Measurements from ENCODE around the gene RNASE11. TPM values are rescaled to one million over a fixed set of nuclear protein-coding genes. Genes with fewer than 3 reads are reported as not detected.
"Not testable (repeated sequence)": the region's sequence is repeated elsewhere in the genome, so short reads cannot be mapped to it uniquely, and the experiment has no call there.

RNASE11 gene
- total RNA-seq, 4 donors from 2014 or later = not detected

DNA sequence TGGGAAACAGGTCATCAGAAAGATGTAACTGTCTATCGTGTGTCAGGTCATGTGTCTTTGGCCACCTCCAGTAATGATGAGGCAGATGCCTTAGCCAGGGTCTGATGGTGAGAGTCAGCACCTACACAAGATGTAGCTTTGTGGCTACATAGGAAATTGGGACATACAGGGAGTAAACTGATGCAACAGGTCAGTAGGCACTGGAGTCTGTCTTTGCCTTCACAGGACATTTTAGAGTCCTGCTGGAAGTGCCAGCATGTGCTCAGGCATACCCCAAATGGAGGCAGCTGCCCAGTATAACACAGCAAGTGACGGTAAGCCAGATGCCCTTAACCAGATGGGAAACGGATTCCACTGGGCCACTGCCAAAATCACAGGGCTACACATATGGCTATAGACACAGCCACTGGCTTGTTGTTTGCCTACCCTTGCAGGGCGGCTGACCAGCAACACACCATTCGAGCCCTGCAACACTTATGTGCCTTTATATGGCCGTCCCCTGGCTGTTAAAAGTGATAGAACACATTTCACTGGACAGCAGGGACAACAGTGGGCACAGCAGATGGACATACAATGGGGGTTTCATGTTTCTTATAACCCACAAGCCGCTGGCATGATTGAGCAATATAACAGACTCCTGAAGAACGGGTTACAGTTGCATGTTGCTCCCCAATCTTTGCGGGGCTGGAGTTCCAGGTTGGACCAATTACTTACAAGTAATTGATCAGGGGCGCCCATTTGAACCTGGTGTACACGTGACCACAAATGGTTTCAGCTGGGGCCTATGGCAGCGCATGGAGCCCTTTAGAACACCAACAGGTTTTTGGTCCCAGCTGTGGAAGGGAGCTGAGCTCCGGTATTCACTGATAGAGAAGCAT is 16.3 kb upstream of the RNASE11 start:
- H3K4me3 ChIP-seq = no peak overlapping the region
- no peaks in the 10 kb centered on the region for H3K9me3 ChIP-seq
- H3K27me3 ChIP-seq = no peaks in the 10 kb centered on the region
- DNase-seq (ENCODE audit: low spot score in 2 of 2) = no peak
- no peak for TF ChIP-seq EP300 (IDR thresholded peaks at IDR 0.05)
- TF ChIP-seq CTCF (IDR thresholded peaks at IDR 0.05) = no peak
- no peak overlapping the region for H3K27ac ChIP-seq
- WGBS, 2 donors = 74% methylated on average over 13 of the region's 13 CpGs
- H3K36me3 ChIP-seq = no peaks in the 10 kb centered on the region
- peaks cover 0 to 6% (median 0%) of the 10 kb centered on the region in 4 donors for H3K4me1 ChIP-seq

DNA sequence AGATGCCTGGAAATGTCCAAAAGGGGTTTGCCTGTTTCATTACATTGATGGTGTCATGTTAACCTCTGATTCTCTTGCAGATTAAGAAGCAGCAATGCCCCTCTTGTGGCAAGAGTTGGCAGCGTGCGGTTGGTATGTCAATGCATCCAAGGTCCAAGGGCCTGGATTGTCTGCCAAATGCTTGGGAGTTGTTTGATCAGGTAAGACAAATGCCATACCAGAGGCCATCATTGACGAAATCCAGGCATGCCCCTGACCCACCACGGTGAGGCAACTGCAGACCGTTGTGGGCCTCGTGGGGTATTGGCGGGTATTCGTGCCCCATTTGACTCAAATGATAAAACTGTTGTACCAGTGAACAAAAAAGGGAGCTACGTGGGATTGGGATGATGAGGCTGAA is 14.8 kb upstream of the RNASE11 start:
- Histone ChIP-seq H3K9me3 (no peaks in the 10 kb centered on the region), H3K4me3 (no peak overlapping the region), H3K36me3 (no peaks in the 10 kb centered on the region), H3K27ac (no peak overlapping the region), H3K27me3 (no peaks in the 10 kb centered on the region), H3K4me1 (no peaks in the 10 kb centered on the region)
- no peak for TF ChIP-seq CTCF (IDR thresholded peaks at IDR 0.05)
- no peak for TF ChIP-seq EP300 (IDR thresholded peaks at IDR 0.05)
- no peak for TF ChIP-seq POLR2A (IDR thresholded peaks at IDR 0.05)
- WGBS, 2 donors = 88 to 89% methylated on average over 9 of the region's 9 CpGs
- DNase-seq (ENCODE audit: low spot score in 2 of 2) = no peak

DNA sequence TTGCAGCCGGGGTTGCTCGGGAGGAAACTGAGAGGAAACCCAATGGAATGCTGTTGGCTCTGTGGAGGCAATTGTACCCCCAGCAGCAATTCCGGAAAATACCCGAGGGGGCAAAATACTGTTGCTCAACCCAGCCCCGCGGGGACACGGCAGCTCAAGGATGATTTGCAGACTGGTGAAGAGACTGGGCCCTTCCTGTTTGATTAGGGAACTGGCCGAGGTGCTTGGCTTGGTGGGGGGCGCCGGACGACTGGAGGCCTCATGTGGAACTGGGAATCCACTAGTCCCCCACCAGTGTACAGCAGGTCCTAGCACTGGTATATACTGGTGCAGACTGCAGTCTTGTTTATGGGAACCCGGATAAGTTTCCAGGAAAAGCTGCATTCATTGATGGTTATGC is 13.7 kb upstream of the RNASE11 start:
- no peak overlapping the region for H3K27ac ChIP-seq
- 74 to 83% methylated on average over 12 of the region's 12 CpGs for WGBS, 2 donors

DNA sequence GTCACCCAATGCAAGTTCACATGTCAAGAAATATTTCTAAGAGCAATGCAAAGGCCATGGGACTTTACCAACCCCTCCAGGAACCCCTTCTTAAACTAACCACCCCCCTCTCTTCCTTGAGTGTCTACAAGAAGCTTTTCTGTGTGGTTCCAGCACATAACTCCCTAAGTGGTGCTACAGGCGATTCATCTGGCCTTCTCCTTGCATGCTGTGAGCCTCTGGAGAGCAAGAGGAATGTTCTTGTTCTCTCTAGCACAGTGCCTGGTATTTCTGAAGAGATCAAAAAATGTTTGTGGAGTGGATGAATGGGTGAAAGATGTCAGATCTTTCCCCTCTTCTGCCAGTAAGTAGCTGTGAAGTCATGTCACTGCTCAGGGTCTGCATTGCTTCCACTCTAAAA is 9.3 kb upstream of the RNASE11 start:
- no peaks in the 10 kb centered on the region for H3K36me3 ChIP-seq
- WGBS, 2 donors = 44 to 54% methylated on average over 1 of the region's 1 CpG
- TF ChIP-seq CTCF (IDR thresholded peaks at IDR 0.05) (no peak), POLR2A (IDR thresholded peaks at IDR 0.05) (no peak), EP300 (IDR thresholded peaks at IDR 0.05) (no peak)
- no peaks in the 10 kb centered on the region for H3K4me1 ChIP-seq
- no peaks in the 10 kb centered on the region for H3K9me3 ChIP-seq
- no peak for DNase-seq (ENCODE audit: low spot score in 2 of 2)
- H3K27me3 ChIP-seq = no peaks in the 10 kb centered on the region
- no peak overlapping the region for H3K4me3 ChIP-seq
- H3K27ac ChIP-seq = no peak overlapping the region

More for the DNA sequence above, 13.7 kb upstream of the RNASE11 start:
- Histone ChIP-seq H3K4me3 (no peak overlapping the region), H3K4me1 (no peaks in the 10 kb centered on the region), H3K36me3 (no peaks in the 10 kb centered on the region), H3K27me3 (no peaks in the 10 kb centered on the region), H3K9me3 (no peaks in the 10 kb centered on the region)
- no peak for DNase-seq (ENCODE audit: low spot score in 2 of 2)
- TF ChIP-seq POLR2A (IDR thresholded peaks at IDR 0.05) (no peak), EP300 (IDR thresholded peaks at IDR 0.05) (no peak), CTCF (IDR thresholded peaks at IDR 0.05) (no peak)

DNA sequence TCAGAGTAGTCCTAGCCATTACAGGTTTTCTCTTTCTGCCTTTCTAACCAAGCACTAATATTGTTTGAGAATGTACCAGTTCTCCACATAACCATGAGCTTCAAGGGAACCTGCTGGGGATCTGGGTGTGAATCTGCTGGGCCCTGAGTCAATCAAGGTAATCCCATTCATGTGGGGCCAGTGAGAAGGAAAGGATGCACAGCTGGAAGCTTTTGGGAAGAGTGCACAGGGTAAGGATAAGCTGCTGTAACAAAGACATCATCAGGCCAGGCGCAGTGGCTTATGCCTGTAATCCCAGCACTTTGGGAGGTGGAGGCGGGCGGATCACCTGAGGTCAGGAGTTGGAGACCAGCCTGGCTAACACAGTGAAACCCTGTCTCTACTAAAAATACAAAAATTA is 7.9 kb upstream of the RNASE11 start:
- not testable (repeated sequence) for H3K36me3 ChIP-seq; DNase-seq (ENCODE audit: low spot score in 2 of 2); H3K4me3 ChIP-seq; H3K9me3 ChIP-seq; H3K27ac ChIP-seq; H3K4me1 ChIP-seq; H3K27me3 ChIP-seq
- 93 to 95% methylated on average over 3 of the region's 3 CpGs for WGBS, 2 donors

Measured in tibial nerve (tissue), 4 donors.